B cell (primary cell): ENCODE data around the gene RAD51B. TPM values are rescaled to one million over a fixed set of nuclear protein-coding genes. Genes with fewer than 3 reads are reported as not detected.

Experiments
- ATAC-seq: fragments of 200-7000 bp; cut with Tn5 transposase; one replicate; pipeline ENCODE4 v1.10.0; 2021; ENCODE audit warnings: low read depth, mild to moderate bottlenecking, moderate number of reproducible peaks, moderate library complexity
- CTCF ChIA-PET: fragments of 350-600 bp; sonication (Branson Sonifier 250); formaldehyde crosslinking; loops from one replicate; lab custom pipeline; 2021; ENCODE audit warnings: antibody characterized with exemption, inconsistent platforms; lab: Charles Lee
- POLR2A ChIA-PET: fragments of 350-600 bp; sonication (Branson Sonifier 250); formaldehyde crosslinking; loops from one replicate; lab custom pipeline; 2021; ENCODE audit warnings: antibody characterized with exemption; lab: Charles Lee
- DNase-seq: peaks from one replicate; pipeline ENCODE4 v3.0.0; 2013
- H2AFZ ChIP-seq: 2 replicates; pipeline ENCODE4 v1.6.1; 2012; ENCODE audit warnings: mild to moderate bottlenecking, low read depth, low read length; ENCODE audit not compliant: insufficient read depth, poor library complexity, severe bottlenecking
- H3K27ac ChIP-seq, 2 donors: 1 replicate in 1 of 2; 2 replicates in 1 of 2; pipeline ENCODE4 v1.5.1; 2012 to 2013; ENCODE audit warnings: low read length in 2 of 2, mild to moderate bottlenecking in 2 of 2, moderate library complexity in 1 of 2
- H3K27me3 ChIP-seq, 4 experiments: fragments of 200-600 bp in 1 of 4; sonication (generic) in 1 of 4; replicated peaks in 1 of 4; 1 replicate in 2 of 4; 2 replicates in 2 of 4; pipeline versions ENCODE4 v1.6.1 to v1.7.0; 2013 to 2016; ENCODE audit warnings: low read length in 3 of 4, mild to moderate bottlenecking in 2 of 4, mixed read lengths in 1 of 4, moderate library complexity in 1 of 4; ENCODE audit not compliant: insufficient read depth in 4 of 4, control insufficient read depth in 3 of 4; ENCODE audit errors: control extremely low read depth in 1 of 4
- H3K36me3 ChIP-seq, 2 experiments: replicated peaks in 1 of 2; 1 replicate in 1 of 2; 2 replicates in 1 of 2; pipeline versions ENCODE4 v1.6.1 to v1.7.1; 2013; ENCODE audit warnings: low read length in 1 of 2; ENCODE audit not compliant: insufficient read depth in 2 of 2, control insufficient read depth in 1 of 2; ENCODE audit errors: control extremely low read depth in 1 of 2, extremely low read depth in 1 of 2
- H3K4me1 ChIP-seq, 2 donors: fragments of 200-600 bp in 1 of 2; sonication (generic) in 1 of 2; 1 replicate in 1 of 2; 2 replicates in 1 of 2; pipeline versions ENCODE4 v1.5.1 to v1.6.1; 2013 to 2017; ENCODE audit warnings: low read length in 2 of 2; ENCODE audit not compliant: control insufficient read depth in 2 of 2, insufficient read depth in 2 of 2
- H3K4me2 ChIP-seq: replicated peaks from 2 replicates; pipeline ENCODE3; 2012; ENCODE audit warnings: mild to moderate bottlenecking, low read depth, low read length; ENCODE audit not compliant: poor library complexity, severe bottlenecking
- H3K4me3 ChIP-seq, 5 experiments: fragments of 200-600 bp in 1 of 5; sonication (generic) in 1 of 5; 1 replicate in 3 of 5; 2 replicates in 2 of 5; pipeline versions ENCODE4 v1.5.1 to v1.7.0; 2011 to 2016; ENCODE audit warnings: low read length in 4 of 5, mild to moderate bottlenecking in 4 of 5, low read depth in 2 of 5, control low read depth in 1 of 5, moderate library complexity in 1 of 5; ENCODE audit not compliant: insufficient read depth in 1 of 5; ENCODE audit errors: control extremely low read depth in 1 of 5, extremely low read depth in 1 of 5
- H3K79me2 ChIP-seq: fragments of 200-600 bp; sonication (generic); one replicate; pipeline ENCODE4 v1.6.0; 2016; ENCODE audit warnings: low read length; ENCODE audit not compliant: control insufficient read depth, insufficient read depth
- H3K9ac ChIP-seq: fragments of 200-600 bp; sonication (generic); 2 replicates; pipeline ENCODE4 v1.6.1; 2017; ENCODE audit warnings: mild to moderate bottlenecking, low read length, moderate library complexity
- H3K9me3 ChIP-seq, 3 donors: one replicate each; pipeline versions ENCODE4 v1.6.1 to v1.7.1; 2013; ENCODE audit warnings: low read length in 2 of 3; ENCODE audit not compliant: control insufficient read depth in 2 of 3, insufficient read depth in 1 of 3; ENCODE audit errors: control extremely low read depth in 1 of 3
- H4K20me1 ChIP-seq: 2 replicates; pipeline ENCODE4 v1.6.0; 2012; ENCODE audit warnings: mild to moderate bottlenecking, low read length; ENCODE audit not compliant: insufficient read depth, control insufficient read depth, poor library complexity, severe bottlenecking
- H3K27ac Mint-ChIP-seq: one replicate; pipeline ENCODE4 v1.8.0; 2021; ENCODE audit warnings: mixed read lengths
- H3K27me3 Mint-ChIP-seq: one replicate; pipeline ENCODE4 v1.8.0; 2021; ENCODE audit warnings: mixed read lengths
- H3K4me1 Mint-ChIP-seq: one replicate; pipeline ENCODE4 v1.8.0; 2021; ENCODE audit warnings: mixed read lengths
- H3K4me3 Mint-ChIP-seq: one replicate; pipeline ENCODE4 v1.8.0; 2021; ENCODE audit warnings: mixed read lengths
- H3K9me3 Mint-ChIP-seq: one replicate; pipeline ENCODE4 v1.8.0; 2022; ENCODE audit warnings: mixed read lengths; ENCODE audit not compliant: insufficient read depth
- CTCF ChIP-seq: fragments of 200-600 bp; IDR thresholded peaks from one replicate; pipeline ENCODE4 v1.8.0; 2022; ENCODE audit warnings: antibody characterized with exemption, mild to moderate bottlenecking
- EZH2 ChIP-seq: IDR thresholded peaks from 2 replicates; pipeline ENCODE4 v1.6.1; 2012; ENCODE audit warnings: borderline replicate concordance, low read depth, mild to moderate bottlenecking, moderate library complexity, low read length; ENCODE audit not compliant: insufficient read depth, poor library complexity, severe bottlenecking
- WGBS: methylation state at CpG from one replicate; pipeline ENCODE4 v1.1.5; 2013; ENCODE audit warnings: missing lambda C conversion rate; ENCODE audit not compliant: insufficient coverage; 5-methylcytosine and 5-hydroxymethylcytosine counted together
- intact Hi-C: fragments of 100-400 bp; cut with micrococcal nuclease; formaldehyde crosslinking; loops from one replicate; pipeline ENCODE4 v1.10.0; 2022
- polyA plus RNA-seq: library from polyadenylated mRNA; depleted of rRNA; stranded (reverse); fragments of >200 nt; gene quantifications from 2 replicates; pipeline ENCODE4 v1.2.3, GENCODE V29; 2012
- total RNA-seq, 2 donors: library from RNA; stranded (reverse); fragments of 120-200 nt in 1 of 2; gene quantifications; 1 replicate in 1 of 2; 2 replicates in 1 of 2; pipeline versions ENCODE4 v1.2.3 to v1.2.4, GENCODE V29; 2013 to 2022

Gene RAD51B
- total and polyA plus RNA-seq, 2 donors (not counting 1 experiment from before 2014, with no cell fraction given) = 6.5 to 60.6 TPM

- POLR2A ChIA-PET = no interaction called here
- peak overlapping the region; percentile 37 for H3K27ac Mint-ChIP-seq
- H3K9me3 Mint-ChIP-seq = no peaks in the 10 kb centered on the region
- CTCF ChIA-PET = interaction anchor here (0.9 kb wide), 1 partner anchor 95 kb away, joined by 3 read pairs; no protein-coding TSS in a partner anchor
- H3K36me3 ChIP-seq = no peaks in the 10 kb centered on the region
- DNase-seq (no peak), ATAC-seq (no peak)
- intact Hi-C loops = no loop called here
- no peak overlapping the region for H3K9ac ChIP-seq
- peaks cover 0 to 6% (median 0%) of the 10 kb centered on the region in 3 donors for H3K9me3 ChIP-seq
- H3K4me1 ChIP-seq = peaks cover 39 to 63% of the 10 kb centered on the region in 2 donors
- H3K4me2 ChIP-seq = no peak overlapping the region
- no peak for TF ChIP-seq EZH2
- TF ChIP-seq CTCF = no peak
- no peaks in the 10 kb centered on the region for H3K27me3 ChIP-seq
- no peaks in the 10 kb centered on the region for H4K20me1 ChIP-seq
- peaks cover 4% of the 10 kb centered on the region for H3K79me2 ChIP-seq
- H3K27ac ChIP-seq = no peak overlapping the region
- H3K27me3 Mint-ChIP-seq = no peaks in the 10 kb centered on the region
- WGBS = over 99% methylated on average over 10 of the region's 13 CpGs
- no peak overlapping the region for H3K4me3 Mint-ChIP-seq
- no peak overlapping the region for H3K4me3 ChIP-seq
- H3K4me1 Mint-ChIP-seq = peaks cover 76% of the 10 kb centered on the region
- H2AFZ ChIP-seq = no peak overlapping the region
Observed at GRCh38 chr14:68690089-68690958, 870.7 kb downstream of the RAD51B start.
